NB4 (cell line): Measurements from ENCODE around the gene TEDC2.

Source experiments
- DNase-seq: peaks from one replicate; pipeline ENCODE4 v3.0.0; 2010; ENCODE audit warnings: low read depth
- H3K4me3 ChIP-seq: one replicate; pipeline ENCODE4 v1.5.1; 2011; ENCODE audit warnings: mild to moderate bottlenecking, low read depth, low read length, moderate library complexity
- MAX ChIP-seq: IDR thresholded peaks from 2 replicates; pipeline ENCODE4 v1.6.1; 2011; ENCODE audit warnings: low read depth, low read length
- MYC ChIP-seq: IDR thresholded peaks from 2 replicates; pipeline ENCODE4 v1.6.1; 2011; ENCODE audit warnings: low read depth, low read length
- POLR2A ChIP-seq: IDR thresholded peaks from 2 replicates; pipeline ENCODE4 v1.6.1; 2011; ENCODE audit warnings: mild to moderate bottlenecking; ENCODE audit not compliant: insufficient read length; ENCODE audit errors: extremely low read depth
- TF ChIP-seq, protein P1 (sequence below): IDR thresholded peaks from one replicate; pipeline ENCODE4 v1.5.1; 2012; ENCODE audit warnings: low read depth, low read length

Gene TEDC2

GRCh38 chr16:2425008-2425518, 34.8 kb upstream of the TEDC2 start:
- no peak overlapping the region for H3K4me3 ChIP-seq
- DNase-seq, result no peak
- TF ChIP-seq, protein P1, sequence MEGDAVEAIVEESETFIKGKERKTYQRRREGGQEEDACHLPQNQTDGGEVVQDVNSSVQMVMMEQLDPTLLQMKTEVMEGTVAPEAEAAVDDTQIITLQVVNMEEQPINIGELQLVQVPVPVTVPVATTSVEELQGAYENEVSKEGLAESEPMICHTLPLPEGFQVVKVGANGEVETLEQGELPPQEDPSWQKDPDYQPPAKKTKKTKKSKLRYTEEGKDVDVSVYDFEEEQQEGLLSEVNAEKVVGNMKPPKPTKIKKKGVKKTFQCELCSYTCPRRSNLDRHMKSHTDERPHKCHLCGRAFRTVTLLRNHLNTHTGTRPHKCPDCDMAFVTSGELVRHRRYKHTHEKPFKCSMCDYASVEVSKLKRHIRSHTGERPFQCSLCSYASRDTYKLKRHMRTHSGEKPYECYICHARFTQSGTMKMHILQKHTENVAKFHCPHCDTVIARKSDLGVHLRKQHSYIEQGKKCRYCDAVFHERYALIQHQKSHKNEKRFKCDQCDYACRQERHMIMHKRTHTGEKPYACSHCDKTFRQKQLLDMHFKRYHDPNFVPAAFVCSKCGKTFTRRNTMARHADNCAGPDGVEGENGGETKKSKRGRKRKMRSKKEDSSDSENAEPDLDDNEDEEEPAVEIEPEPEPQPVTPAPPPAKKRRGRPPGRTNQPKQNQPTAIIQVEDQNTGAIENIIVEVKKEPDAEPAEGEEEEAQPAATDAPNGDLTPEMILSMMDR, result no peak
- no peak for TF ChIP-seq POLR2A
- TF ChIP-seq MAX, result no peak
- no peak for TF ChIP-seq MYC

DNA sequence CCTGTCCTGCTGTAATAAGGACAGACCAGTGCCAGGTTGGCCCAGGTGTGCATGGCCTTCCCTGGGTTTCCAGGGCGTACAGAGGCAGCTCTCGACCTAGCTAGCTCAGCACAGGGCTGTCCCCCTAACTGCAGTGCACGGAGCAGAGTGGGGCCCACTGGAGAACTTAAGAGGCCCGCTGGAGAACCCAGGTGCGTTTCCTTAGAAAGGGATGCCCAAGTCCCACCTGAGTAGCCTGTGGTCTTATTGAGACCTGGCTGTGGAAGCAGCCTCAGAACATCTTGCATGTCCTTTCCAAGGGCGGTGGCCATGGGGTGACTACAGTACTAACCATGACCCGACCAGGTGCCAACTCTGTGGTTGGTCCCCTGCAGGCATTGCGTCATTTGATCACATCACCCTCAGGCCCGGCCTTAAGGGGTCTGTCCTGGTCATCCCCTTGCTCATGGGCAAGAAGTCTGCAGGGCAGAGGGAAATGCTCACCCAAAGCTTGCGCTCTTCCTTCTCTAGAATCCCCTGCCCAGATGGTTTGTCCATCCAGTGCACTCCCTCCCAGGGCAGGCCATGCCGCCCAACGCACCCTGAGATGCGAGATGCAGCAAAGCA, 34.0 kb upstream of the TEDC2 start:
- TF ChIP-seq POLR2A (no peak), MAX (no peak), MYC (no peak)
- TF ChIP-seq, protein P1, result no peak
- DNase-seq, result no peak
- no peak overlapping the region for H3K4me3 ChIP-seq

DNA sequence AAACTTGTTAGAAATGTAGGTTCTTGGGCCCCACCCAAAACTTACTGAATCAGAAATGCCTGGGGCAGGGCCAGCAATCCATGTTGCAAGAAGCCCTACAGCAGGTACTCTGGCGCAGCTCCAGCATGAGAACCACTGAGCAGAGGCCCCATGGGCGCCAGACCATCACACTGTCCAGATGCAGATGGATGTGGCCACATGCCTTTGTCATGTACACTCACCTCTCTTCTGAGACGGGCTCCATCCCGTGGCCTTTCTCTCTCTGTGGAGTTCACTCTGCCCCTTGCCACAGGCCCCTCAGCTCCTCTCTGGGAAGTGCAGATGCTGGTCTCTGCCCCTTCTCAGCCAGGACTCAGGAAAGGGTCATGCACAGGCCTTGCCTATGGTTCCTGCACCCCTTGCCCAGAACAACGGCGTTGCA, 33.0 kb upstream of the TEDC2 start:
- no peak for DNase-seq
- H3K4me3 ChIP-seq, result no peak overlapping the region
- TF ChIP-seq POLR2A (no peak), MAX (no peak), MYC (no peak)
- TF ChIP-seq, protein P1, result no peak

- no peak for DNase-seq
- TF ChIP-seq MAX, result no peak
- TF ChIP-seq POLR2A, result no peak
- TF ChIP-seq, protein P1, result no peak
- no peak for TF ChIP-seq MYC
- no peak overlapping the region for H3K4me3 ChIP-seq
Measured at GRCh38 chr16:2427526-2427925, 32.4 kb upstream of the TEDC2 start.

GRCh38 chr16:2428051-2428783, 31.7 kb upstream of the TEDC2 start:
- no peak for TF ChIP-seq POLR2A
- no peak for TF ChIP-seq MYC
- TF ChIP-seq, protein P1, result no peak
- TF ChIP-seq MAX, result no peak
- DNase-seq, result peak; percentile 47
- peak overlapping the region; percentile 54 for H3K4me3 ChIP-seq
